Measurements from ENCODE around the gene PRMT3.
A peak's percentile ranks its signal among the peaks of the same experiment; 100 is the strongest.

The PRMT3 gene

DNA sequence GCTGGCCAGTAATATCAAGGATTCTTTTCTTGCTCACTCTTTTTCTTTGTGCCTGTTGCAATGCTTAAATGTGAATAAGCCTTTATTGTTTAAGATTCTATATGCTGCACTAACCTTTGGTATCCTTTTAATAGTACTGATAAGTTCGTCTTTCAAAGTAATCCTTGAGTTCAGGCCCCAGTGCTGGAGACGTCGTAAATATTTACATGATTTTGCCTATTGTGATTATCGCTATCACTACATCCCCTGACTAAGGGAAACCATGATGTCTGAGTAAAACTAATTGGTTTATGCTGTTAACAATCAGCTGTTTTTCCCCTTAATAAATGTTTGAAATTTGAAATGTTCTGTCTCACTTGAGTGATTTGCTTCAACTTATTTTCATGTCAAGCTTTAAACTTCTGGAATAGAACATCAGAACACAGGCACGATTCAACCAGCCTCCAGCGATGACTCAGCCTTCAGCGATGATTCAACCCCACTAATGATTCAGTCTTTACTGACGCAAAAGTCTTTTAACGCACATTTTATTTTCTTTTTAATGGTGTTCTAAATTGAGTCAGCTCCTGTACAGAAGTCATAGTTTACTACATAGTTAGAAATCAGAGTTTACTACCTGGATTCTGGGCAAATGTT, 20.1 kb upstream of the PRMT3 start (continued):
- TF ChIP-seq ZNF560 (tag by site-specific recombination; IDR thresholded peaks at IDR 0.05; ENCODE audit: borderline replicate concordance) (no peak), SCRT2 (tag by site-specific recombination; IDR thresholded peaks at IDR 0.05) (no peak), ZNF629 (tag by site-specific recombination; IDR thresholded peaks at IDR 0.05) (peak; percentile 92), ZNF610 (tag by site-specific recombination; IDR thresholded peaks at IDR 0.05; ENCODE audit: borderline replicate concordance) (no peak), ZBTB48 (tag by site-specific recombination; IDR thresholded peaks at IDR 0.05) (no peak), GLI2 (tag by site-specific recombination; IDR thresholded peaks at IDR 0.05; ENCODE audit: borderline replicate concordance, low read depth) (no peak), ZNF776 (tag by site-specific recombination; IDR thresholded peaks at IDR 0.05; ENCODE audit: borderline replicate concordance) (no peak), ZNF777 (tag by site-specific recombination; IDR thresholded peaks at IDR 0.05; ENCODE audit: borderline replicate concordance) (no peak), ZNF10 (tag by site-specific recombination; IDR thresholded peaks at IDR 0.05) (0 out of 2 replicates have a peak, but pooled peaks have one; percentile 40), ZNF266 (tag by site-specific recombination; IDR thresholded peaks at IDR 0.05; ENCODE audit: low read depth) (no peak), ZNF350 (tag by site-specific recombination; IDR thresholded peaks at IDR 0.05) (no peak), ZNF768 (tag by site-specific recombination; IDR thresholded peaks at IDR 0.05) (no peak), YY2 (tag by site-specific recombination; IDR thresholded peaks at IDR 0.05) (no peak), ZNF626 (tag by site-specific recombination; IDR thresholded peaks at IDR 0.05) (no peak), ZNF548 (tag by site-specific recombination; IDR thresholded peaks at IDR 0.05) (no peak), ZXDB (tag by site-specific recombination; IDR thresholded peaks at IDR 0.05) (0 out of 2 replicates have a peak, but pooled peaks have one; percentile 40), ZNF596 (tag by site-specific recombination; IDR thresholded peaks at IDR 0.05) (no peak), ZNF221 (tag by site-specific recombination; IDR thresholded peaks at IDR 0.05; ENCODE audit: borderline replicate concordance) (no peak), HOXA7 (CRISPR knock-in tag; IDR thresholded peaks at IDR 0.05; ENCODE audit: borderline replicate concordance) (no peak), ZNF670 (tag by site-specific recombination; IDR thresholded peaks at IDR 0.05; ENCODE audit: low read depth) (no peak), ZEB2 (tag by site-specific recombination; IDR thresholded peaks at IDR 0.05) (peak; percentile 75), IKZF3 (tag by site-specific recombination; IDR thresholded peaks at IDR 0.05) (no peak), ZNF175 (tag by site-specific recombination; IDR thresholded peaks at IDR 0.05) (no peak), SP7 (tag by site-specific recombination; IDR thresholded peaks at IDR 0.05) (peak; percentile 50), YY1 (tag by site-specific recombination; IDR thresholded peaks at IDR 0.05) (no peak), ZNF473 (tag by site-specific recombination; IDR thresholded peaks at IDR 0.05) (no peak), TCF7L2 (IDR thresholded peaks at IDR 0.05; ENCODE audit: borderline replicate concordance, low read depth, low read length) (no peak), ZNF624 (tag by site-specific recombination; IDR thresholded peaks at IDR 0.05) (no peak)
- TF ChIP-seq, protein P1, sequence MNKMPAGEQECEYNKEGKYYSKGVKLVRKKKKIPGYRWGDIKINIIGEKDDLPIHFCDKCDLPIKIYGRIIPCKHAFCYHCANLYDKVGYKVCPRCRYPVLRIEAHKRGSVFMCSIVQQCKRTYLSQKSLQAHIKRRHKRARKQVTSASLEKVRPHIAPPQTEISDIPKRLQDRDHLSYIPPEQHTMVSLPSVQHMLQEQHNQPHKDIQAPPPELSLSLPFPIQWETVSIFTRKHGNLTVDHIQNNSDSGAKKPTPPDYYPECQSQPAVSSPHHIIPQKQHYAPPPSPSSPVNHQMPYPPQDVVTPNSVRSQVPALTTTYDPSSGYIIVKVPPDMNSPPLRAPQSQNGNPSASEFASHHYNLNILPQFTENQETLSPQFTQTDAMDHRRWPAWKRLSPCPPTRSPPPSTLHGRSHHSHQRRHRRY (tag by site-specific recombination; IDR thresholded peaks at IDR 0.05): no peak
- TF ChIP-seq, protein P2, sequence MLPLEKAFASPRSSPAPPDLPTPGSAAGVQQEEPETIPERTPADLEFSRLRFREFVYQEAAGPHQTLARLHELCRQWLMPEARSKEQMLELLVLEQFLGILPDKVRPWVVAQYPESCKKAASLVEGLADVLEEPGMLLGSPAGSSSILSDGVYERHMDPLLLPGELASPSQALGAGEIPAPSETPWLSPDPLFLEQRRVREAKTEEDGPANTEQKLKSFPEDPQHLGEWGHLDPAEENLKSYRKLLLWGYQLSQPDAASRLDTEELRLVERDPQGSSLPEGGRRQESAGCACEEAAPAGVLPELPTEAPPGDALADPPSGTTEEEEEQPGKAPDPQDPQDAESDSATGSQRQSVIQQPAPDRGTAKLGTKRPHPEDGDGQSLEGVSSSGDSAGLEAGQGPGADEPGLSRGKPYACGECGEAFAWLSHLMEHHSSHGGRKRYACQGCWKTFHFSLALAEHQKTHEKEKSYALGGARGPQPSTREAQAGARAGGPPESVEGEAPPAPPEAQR (tag by site-specific recombination; IDR thresholded peaks at IDR 0.05): no peak
- TF ChIP-seq, protein P3, sequence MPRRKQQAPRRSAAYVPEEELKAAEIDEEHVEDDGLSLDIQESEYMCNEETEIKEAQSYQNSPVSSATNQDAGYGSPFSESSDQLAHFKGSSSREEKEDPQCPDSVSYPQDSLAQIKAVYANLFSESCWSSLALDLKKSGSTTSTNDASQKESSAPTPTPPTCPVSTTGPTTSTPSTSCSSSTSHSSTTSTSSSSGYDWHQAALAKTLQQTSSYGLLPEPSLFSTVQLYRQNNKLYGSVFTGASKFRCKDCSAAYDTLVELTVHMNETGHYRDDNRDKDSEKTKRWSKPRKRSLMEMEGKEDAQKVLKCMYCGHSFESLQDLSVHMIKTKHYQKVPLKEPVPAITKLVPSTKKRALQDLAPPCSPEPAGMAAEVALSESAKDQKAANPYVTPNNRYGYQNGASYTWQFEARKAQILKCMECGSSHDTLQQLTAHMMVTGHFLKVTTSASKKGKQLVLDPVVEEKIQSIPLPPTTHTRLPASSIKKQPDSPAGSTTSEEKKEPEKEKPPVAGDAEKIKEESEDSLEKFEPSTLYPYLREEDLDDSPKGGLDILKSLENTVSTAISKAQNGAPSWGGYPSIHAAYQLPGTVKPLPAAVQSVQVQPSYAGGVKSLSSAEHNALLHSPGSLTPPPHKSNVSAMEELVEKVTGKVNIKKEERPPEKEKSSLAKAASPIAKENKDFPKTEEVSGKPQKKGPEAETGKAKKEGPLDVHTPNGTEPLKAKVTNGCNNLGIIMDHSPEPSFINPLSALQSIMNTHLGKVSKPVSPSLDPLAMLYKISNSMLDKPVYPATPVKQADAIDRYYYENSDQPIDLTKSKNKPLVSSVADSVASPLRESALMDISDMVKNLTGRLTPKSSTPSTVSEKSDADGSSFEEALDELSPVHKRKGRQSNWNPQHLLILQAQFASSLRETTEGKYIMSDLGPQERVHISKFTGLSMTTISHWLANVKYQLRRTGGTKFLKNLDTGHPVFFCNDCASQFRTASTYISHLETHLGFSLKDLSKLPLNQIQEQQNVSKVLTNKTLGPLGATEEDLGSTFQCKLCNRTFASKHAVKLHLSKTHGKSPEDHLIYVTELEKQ (tag by site-specific recombination; IDR thresholded peaks at IDR 0.05; ENCODE audit: borderline replicate concordance): 0 out of 2 replicates have a peak, but pooled peaks have one; percentile 35
- TF ChIP-seq, protein P4, sequence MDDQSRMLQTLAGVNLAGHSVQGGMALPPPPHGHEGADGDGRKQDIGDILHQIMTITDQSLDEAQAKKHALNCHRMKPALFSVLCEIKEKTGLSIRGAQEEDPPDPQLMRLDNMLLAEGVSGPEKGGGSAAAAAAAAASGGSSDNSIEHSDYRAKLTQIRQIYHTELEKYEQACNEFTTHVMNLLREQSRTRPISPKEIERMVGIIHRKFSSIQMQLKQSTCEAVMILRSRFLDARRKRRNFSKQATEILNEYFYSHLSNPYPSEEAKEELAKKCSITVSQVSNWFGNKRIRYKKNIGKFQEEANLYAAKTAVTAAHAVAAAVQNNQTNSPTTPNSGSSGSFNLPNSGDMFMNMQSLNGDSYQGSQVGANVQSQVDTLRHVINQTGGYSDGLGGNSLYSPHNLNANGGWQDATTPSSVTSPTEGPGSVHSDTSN (CRISPR knock-in tag; IDR thresholded peaks at IDR 0.05): no peak
